ENCODE measurements around the gene AP5B1. TPM values are rescaled to one million over a fixed set of nuclear protein-coding genes. Genes with fewer than 3 reads are reported as not detected.

The AP5B1 gene
- total and polyA plus RNA-seq, 2 of the 8 experiments (the other 6 are each of a cell fraction or from before 2014, with no cell fraction given): 7.6 to 10.0 TPM

GRCh38 chr11:65809496-65809895, 28.7 kb upstream of the AP5B1 start:
- Histone ChIP-seq H4K8ac (ENCODE audit: extremely low read depth, insufficient read depth, low read length) (no peak overlapping the region; the same call in 1 of the 2 replicates), H3K79me2 (ENCODE audit: control insufficient read depth in 1 of 2, insufficient read depth in 2 of 2, low read length in 2 of 2) (no peaks in the 10 kb centered on the region), H2BK5ac (ENCODE audit: low read depth, low read length) (no peak overlapping the region), H3K14ac (ENCODE audit: insufficient read length) (no peak overlapping the region), H3K23ac (ENCODE audit: insufficient read length) (no peak overlapping the region), H4K91ac (replicated peaks; ENCODE audit: insufficient read length, low read length) (no peak overlapping the region), H3K18ac (ENCODE audit: extremely low read depth, low read length) (no peak overlapping the region), H2AK5ac (ENCODE audit: low read depth, low read length) (no peak overlapping the region), H4K5ac (ENCODE audit: insufficient read length, low read depth, low read length) (no peak overlapping the region), H3K23me2 (ENCODE audit: low read depth, low read length) (no peaks in the 10 kb centered on the region), H3K9ac (replicated peaks in 1 of 4; ENCODE audit: extremely low read depth in 1 of 4, low read depth in 3 of 4, low read length in 3 of 4) (no peak overlapping the region), H3K4ac (replicated peaks; ENCODE audit: insufficient read length, low read depth, low read length) (no peak overlapping the region), H3K4me3 (ENCODE audit: extremely low read depth in 1 of 4, insufficient read depth in 2 of 4, low read depth in 3 of 4, low read length in 4 of 4) (no peak overlapping the region), H3K79me1 (ENCODE audit: low read depth, low read length) (peaks cover 2% of the 10 kb centered on the region; the same call in 1 of the 2 replicates), H3K9me3 (ENCODE audit: insufficient read depth in 2 of 2, low read depth in 1 of 2, low read length in 1 of 2) (no peaks in the 10 kb centered on the region), H2AFZ (ENCODE audit: low read length) (no peak overlapping the region), H4K20me1 (replicated peaks in 1 of 2; ENCODE audit: control insufficient read depth in 1 of 2, insufficient read depth in 2 of 2, low read length in 2 of 2) (peaks cover 0 to 5% of the 10 kb centered on the region in 2 experiments), H2BK20ac (ENCODE audit: low read length) (no peak overlapping the region), H3K36me3 (ENCODE audit: control insufficient read depth in 2 of 4, insufficient read depth in 4 of 4, low read length in 3 of 4) (no peaks in the 10 kb centered on the region), H3K27ac (ENCODE audit: low read depth, low read length) (no peak overlapping the region), H3K4me1 (replicated peaks in 1 of 4; ENCODE audit: control insufficient read depth in 3 of 4, insufficient read depth in 4 of 4, low read length in 3 of 4) (no peaks in the 10 kb centered on the region), H3K4me2 (ENCODE audit: insufficient read depth in 1 of 2, low read depth in 2 of 2, low read length in 2 of 2) (no peak overlapping the region), H2BK120ac (replicated peaks; ENCODE audit: low read depth, low read length) (no peak overlapping the region), H3K27me3 (replicated peaks in 1 of 4; ENCODE audit: control insufficient read depth in 3 of 4, extremely low read depth in 1 of 4, insufficient read depth in 3 of 4, low read length in 3 of 4) (no peaks in the 10 kb centered on the region; a peak in 2 of 7 replicates), H2BK12ac (ENCODE audit: low read depth, low read length) (no peak overlapping the region), H3K56ac (replicated peaks; ENCODE audit: insufficient read length, low read depth, low read length) (no peak overlapping the region), H2BK15ac (ENCODE audit: low read length) (no peak overlapping the region)
- no peak for DNase-seq (ENCODE audit: low read depth in 1 of 2, low spot score in 2 of 2)
- CTCF ChIA-PET (ENCODE audit: partially characterized antibody): interaction anchor here (0.5 to 4.2 kb wide), 14 partner anchors 8 to 326 kb away, joined by 3 to 40 read pairs (median 4); partner anchors contain the start of gene AP5B1
- POLR2A ChIA-PET (ENCODE audit: partially characterized antibody): interaction anchor here (0.7 to 1.9 kb wide), 5 partner anchors 8 to 49 kb away, joined by 3 to 9 read pairs (median 3); partner anchors contain the start of genes CFL1 and OVOL1
- FAIRE-seq: no peak
- WGBS, 2 experiments (ENCODE audit: extremely low coverage in 1 of 2, insufficient coverage in 1 of 2, insufficient read length in 1 of 2, insufficient replicate concordance in 2 of 2, low coverage in 1 of 2, low lambda C conversion rate in 2 of 2, missing lambda C conversion rate in 1 of 2): 93% methylated on average over 9 of the region's 9 CpGs; no CpG with 5 or more reads in 1 of the 2 experiments
- TF ChIP-seq EZH2 (IDR thresholded peaks at IDR 0.05; ENCODE audit: low read depth, low read length, severe bottlenecking) (no peak), TAF1 (IDR thresholded peaks at IDR 0.05; ENCODE audit: low read depth, low read length) (no peak), POLR2A (IDR thresholded peaks at IDR 0.05; ENCODE audit: control extremely low read depth in 1 of 2, low read depth in 2 of 2, low read length in 2 of 2) (no peak), RBBP5 (IDR thresholded peaks at IDR 0.05; ENCODE audit: borderline replicate concordance, low read depth, low read length) (no peak), PHF8 (conservative IDR thresholded peaks at IDR 0.05; ENCODE audit: low read depth, low read length) (no peak), FOSL1 (IDR thresholded peaks at IDR 0.05; ENCODE audit: insufficient read depth, low read depth, low read length) (no peak), TBP (IDR thresholded peaks at IDR 0.05; ENCODE audit: low read depth, low read length) (no peak), EGR1 (IDR thresholded peaks at IDR 0.05; ENCODE audit: borderline replicate concordance, low read depth, low read length) (no peak), SUZ12 (IDR thresholded peaks at IDR 0.05; ENCODE audit: low read length) (no peak), KDM4A (IDR thresholded peaks at IDR 0.05; ENCODE audit: low read depth, low read length, severe bottlenecking) (no peak), CREB1 (IDR thresholded peaks at IDR 0.05) (no peak), JUN (IDR thresholded peaks at IDR 0.05; ENCODE audit: low read depth, low read length) (no peak), BACH1 (IDR thresholded peaks at IDR 0.05; ENCODE audit: low read length) (no peak)
